ENCODE data around the gene ATRNL1. TPM values are rescaled to one million over a fixed set of nuclear protein-coding genes. Genes with fewer than 3 reads are reported as not detected.

Gene ATRNL1
- total RNA-seq, 1 experiment from 2014 or later: 28.7 TPM

- TF ChIP-seq ATF2 (CRISPR knock-in tag; IDR thresholded peaks at IDR 0.05; ENCODE audit: borderline replicate concordance, low read depth) (no peak), CREB1 (CRISPR knock-in tag; IDR thresholded peaks at IDR 0.05) (no peak), ZMAT4 (CRISPR knock-in tag; IDR thresholded peaks at IDR 0.05) (no peak), FOXK1 (CRISPR knock-in tag; IDR thresholded peaks at IDR 0.05) (no peak), ELF4 (CRISPR knock-in tag; IDR thresholded peaks at IDR 0.05; ENCODE audit: low read depth) (no peak), JUN (CRISPR knock-in tag; IDR thresholded peaks at IDR 0.05) (no peak), GABPB1 (CRISPR knock-in tag; IDR thresholded peaks at IDR 0.05) (no peak), ATF1 (CRISPR knock-in tag; IDR thresholded peaks at IDR 0.05) (no peak), E2F1 (CRISPR knock-in tag; IDR thresholded peaks at IDR 0.05) (no peak), ESRRA (CRISPR knock-in tag; IDR thresholded peaks at IDR 0.05; ENCODE audit: borderline replicate concordance) (no peak), ZNF396 (CRISPR knock-in tag; IDR thresholded peaks at IDR 0.05; ENCODE audit: borderline replicate concordance) (no peak), TEAD1 (CRISPR knock-in tag; IDR thresholded peaks at IDR 0.05) (no peak)
Observed at GRCh38 chr10:115084277-115084850, 8.8 kb upstream of the ATRNL1 start (continued).

GRCh38 chr10:115091161-115091560, 2.0 kb upstream of the ATRNL1 start:
- ChIA-PET POLR2A (interaction anchor here (0.6 kb wide), 1 partner anchor 215 kb away, joined by 3 read pairs; no protein-coding TSS in a partner anchor), CTCF (interaction anchor here (2.4 kb wide), 1 partner anchor 211 kb away, joined by 9 read pairs; no protein-coding TSS in a partner anchor)
- Mint-ChIP-seq H3K27ac (no peak overlapping the region), H3K4me1 (peaks cover 30% of the 10 kb centered on the region), H3K27me3 (ENCODE audit: low read depth) (peaks cover 24% of the 10 kb centered on the region), H3K9me3 (peaks cover 16% of the 10 kb centered on the region), H3K4me3 (peak overlapping the region; percentile 84), H3K36me3 (peaks cover 13% of the 10 kb centered on the region)
- no peak for TF ChIP-seq GABPB1 (CRISPR knock-in tag; IDR thresholded peaks at IDR 0.05)
- DNase-seq (ENCODE audit: low spot score): no peak
- ATAC-seq: no peak

- Mint-ChIP-seq H3K27me3 (ENCODE audit: low read depth) (peaks cover 24% of the 10 kb centered on the region), H3K9me3 (peaks cover 8% of the 10 kb centered on the region), H3K4me3 (peak overlapping the region; percentile 84), H3K27ac (0 out of 2 replicates have a peak overlapping the region, but pooled peaks have one; percentile 37), H3K4me1 (peaks cover 35% of the 10 kb centered on the region), H3K36me3 (peaks cover 6% of the 10 kb centered on the region)
- ChIA-PET CTCF (interaction anchor here (0.7 to 2.4 kb wide), 2 partner anchors 42 to 212 kb away, joined by 3 to 9 read pairs; no protein-coding TSS in a partner anchor), POLR2A (no interaction called here)
- DNase-seq (ENCODE audit: low spot score) (no peak), ATAC-seq (no peak)
- no peak for TF ChIP-seq ZNF532 (CRISPR knock-in tag; IDR thresholded peaks at IDR 0.05; ENCODE audit: borderline replicate concordance)
- TF ChIP-seq TEAD1 (CRISPR knock-in tag; IDR thresholded peaks at IDR 0.05): no peak
- no peak for TF ChIP-seq FOXP1 (CRISPR knock-in tag; IDR thresholded peaks at IDR 0.05; ENCODE audit: borderline replicate concordance)
- TF ChIP-seq SOX15 (CRISPR knock-in tag; IDR thresholded peaks at IDR 0.05): no peak
- no peak for TF ChIP-seq NR1H2 (CRISPR knock-in tag; IDR thresholded peaks at IDR 0.05)
- TF ChIP-seq MXD4 (CRISPR knock-in tag; IDR thresholded peaks at IDR 0.05; ENCODE audit: borderline replicate concordance): no peak
- no peak for TF ChIP-seq ZNF317 (CRISPR knock-in tag; IDR thresholded peaks at IDR 0.05; ENCODE audit: borderline replicate concordance, low read depth)
- no peak for TF ChIP-seq ZNF425 (CRISPR knock-in tag; conservative IDR thresholded peaks at IDR 0.05)
- TF ChIP-seq PRDM15 (CRISPR knock-in tag; IDR thresholded peaks at IDR 0.05): no peak
Observed at GRCh38 chr10:115092258-115092554, 959 bp upstream of the ATRNL1 start.
